ENCODE data around the gene FAR2. TPM values are rescaled to one million over a fixed set of nuclear protein-coding genes. Genes with fewer than 3 reads are reported as not detected.
"Not testable (repeated sequence)": the region's sequence is repeated elsewhere in the genome, so short reads cannot be mapped to it uniquely, and the experiment has no call there.

FAR2 gene
- total RNA-seq, 1 donor from 2014 or later = 37.1 TPM

DNA sequence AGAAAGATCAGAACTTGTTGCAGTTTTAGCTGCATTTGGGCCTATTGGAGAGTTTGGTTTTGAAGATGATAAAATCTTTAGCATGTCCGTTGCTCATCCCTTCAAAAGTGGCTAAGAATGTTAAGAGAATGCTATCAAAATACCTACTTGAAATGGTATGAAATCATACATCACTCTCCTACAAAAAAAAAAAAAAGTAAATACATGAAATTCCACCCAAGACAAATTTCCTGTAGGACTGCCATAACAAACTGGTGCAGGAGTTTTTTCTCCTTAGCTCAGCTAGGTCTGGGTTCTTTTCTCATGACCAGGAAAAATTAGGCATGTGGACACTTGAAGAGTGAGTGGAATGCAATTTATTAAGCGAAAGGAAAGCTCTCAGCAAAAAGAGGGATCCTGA is 15.9 kb upstream of the FAR2 start:
- no peak for TF ChIP-seq CTCF (IDR thresholded peaks at IDR 0.05)
- no peak for DNase-seq (ENCODE audit: extremely low spot score, unreplicated experiment)
- H3K27me3 Mint-ChIP-seq (ENCODE audit: unreplicated experiment) = no peaks in the 10 kb centered on the region
- H3K27ac Mint-ChIP-seq (ENCODE audit: unreplicated experiment) = peak overlapping the region; percentile 42
- no peaks in the 10 kb centered on the region for H3K9me3 Mint-ChIP-seq (ENCODE audit: unreplicated experiment)
- H3K4me1 Mint-ChIP-seq (ENCODE audit: unreplicated experiment) = peaks cover 23% of the 10 kb centered on the region
- H3K4me3 Mint-ChIP-seq (ENCODE audit: unreplicated experiment) = no peak overlapping the region
- H3K36me3 Mint-ChIP-seq (ENCODE audit: unreplicated experiment) = no peaks in the 10 kb centered on the region

GRCh38 chr12:29133680-29134079 is 15.4 kb upstream of the FAR2 start:
- Mint-ChIP-seq H3K36me3 (ENCODE audit: unreplicated experiment) (no peaks in the 10 kb centered on the region), H3K4me1 (ENCODE audit: unreplicated experiment) (peaks cover 23% of the 10 kb centered on the region), H3K4me3 (ENCODE audit: unreplicated experiment) (no peak overlapping the region), H3K27ac (ENCODE audit: unreplicated experiment) (peak overlapping the region; percentile 39), H3K9me3 (ENCODE audit: unreplicated experiment) (no peaks in the 10 kb centered on the region), H3K27me3 (ENCODE audit: unreplicated experiment) (no peaks in the 10 kb centered on the region)
- no peak for DNase-seq (ENCODE audit: extremely low spot score, unreplicated experiment)
- TF ChIP-seq CTCF (IDR thresholded peaks at IDR 0.05) = no peak

GRCh38 chr12:29138256-29138655 is 10.8 kb upstream of the FAR2 start:
- H3K9me3 Mint-ChIP-seq (ENCODE audit: unreplicated experiment); H3K27ac Mint-ChIP-seq (ENCODE audit: unreplicated experiment); H3K4me3 Mint-ChIP-seq (ENCODE audit: unreplicated experiment); H3K36me3 Mint-ChIP-seq (ENCODE audit: unreplicated experiment); DNase-seq (ENCODE audit: extremely low spot score, unreplicated experiment); H3K27me3 Mint-ChIP-seq (ENCODE audit: unreplicated experiment); H3K4me1 Mint-ChIP-seq (ENCODE audit: unreplicated experiment): not testable (repeated sequence)

- not testable (repeated sequence) for H3K27me3 Mint-ChIP-seq (ENCODE audit: unreplicated experiment); H3K27ac Mint-ChIP-seq (ENCODE audit: unreplicated experiment); H3K9me3 Mint-ChIP-seq (ENCODE audit: unreplicated experiment); DNase-seq (ENCODE audit: extremely low spot score, unreplicated experiment); H3K4me1 Mint-ChIP-seq (ENCODE audit: unreplicated experiment); H3K36me3 Mint-ChIP-seq (ENCODE audit: unreplicated experiment); H3K4me3 Mint-ChIP-seq (ENCODE audit: unreplicated experiment)
These were observed 10.2 kb upstream of the FAR2 start for GRCh38 chr12:29138855-29139254.

GRCh38 chr12:29145372-29146170 is 3.5 kb upstream of the FAR2 start:
- TF ChIP-seq CTCF (IDR thresholded peaks at IDR 0.05) = no peak
- no peak for DNase-seq (ENCODE audit: extremely low spot score, unreplicated experiment)
- Mint-ChIP-seq H3K27ac (ENCODE audit: unreplicated experiment) (no peak overlapping the region), H3K4me3 (ENCODE audit: unreplicated experiment) (no peak overlapping the region), H3K4me1 (ENCODE audit: unreplicated experiment) (peaks cover 25% of the 10 kb centered on the region), H3K36me3 (ENCODE audit: unreplicated experiment) (peaks cover 3% of the 10 kb centered on the region), H3K9me3 (ENCODE audit: unreplicated experiment) (no peaks in the 10 kb centered on the region), H3K27me3 (ENCODE audit: unreplicated experiment) (no peaks in the 10 kb centered on the region)

DNA sequence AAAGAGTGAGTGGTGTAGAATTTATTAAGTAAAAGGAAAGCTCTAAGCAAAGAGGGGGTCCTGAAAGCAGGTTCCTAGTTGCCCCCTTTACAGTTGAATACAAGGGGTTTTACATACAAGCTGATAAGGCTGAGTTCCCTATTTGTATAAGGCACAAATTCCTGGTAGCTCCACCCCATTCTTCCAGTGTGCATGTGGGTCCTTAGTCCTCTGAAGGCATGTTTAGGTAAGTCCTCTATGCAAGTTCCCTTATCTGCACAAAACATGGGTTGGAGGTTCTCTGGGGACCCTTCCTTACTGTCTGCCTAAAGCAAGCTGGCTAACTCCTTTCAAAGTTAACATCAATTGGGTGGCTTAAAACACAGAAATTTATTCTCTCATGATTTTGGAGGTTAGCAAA is 2.9 kb upstream of the FAR2 start:
- H3K36me3 Mint-ChIP-seq (ENCODE audit: unreplicated experiment) = peaks cover 3% of the 10 kb centered on the region
- no peak overlapping the region for H3K27ac Mint-ChIP-seq (ENCODE audit: unreplicated experiment)
- no peak for DNase-seq (ENCODE audit: extremely low spot score, unreplicated experiment)
- H3K9me3 Mint-ChIP-seq (ENCODE audit: unreplicated experiment) = no peaks in the 10 kb centered on the region
- peaks cover 29% of the 10 kb centered on the region for H3K4me1 Mint-ChIP-seq (ENCODE audit: unreplicated experiment)
- H3K4me3 Mint-ChIP-seq (ENCODE audit: unreplicated experiment) = no peak overlapping the region
- no peak for TF ChIP-seq CTCF (IDR thresholded peaks at IDR 0.05)
- no peaks in the 10 kb centered on the region for H3K27me3 Mint-ChIP-seq (ENCODE audit: unreplicated experiment)
